GM20431 (cell line): ENCODE measurements around the gene NAIP.
"Not testable (repeated sequence)": the region's sequence is repeated elsewhere in the genome, so short reads cannot be mapped to it uniquely, and the experiment has no call there.

ENCODE experiments used
- in situ Hi-C: fragments of 300-500 bp; cut with MseI, MboI; formaldehyde crosslinking; loops from one replicate; pipeline ENCODE4 v1.15.0; 2020; ENCODE audit warnings: low sequenced_read_pairs; ENCODE audit not compliant: unreplicated experiment

Gene NAIP

DNA sequence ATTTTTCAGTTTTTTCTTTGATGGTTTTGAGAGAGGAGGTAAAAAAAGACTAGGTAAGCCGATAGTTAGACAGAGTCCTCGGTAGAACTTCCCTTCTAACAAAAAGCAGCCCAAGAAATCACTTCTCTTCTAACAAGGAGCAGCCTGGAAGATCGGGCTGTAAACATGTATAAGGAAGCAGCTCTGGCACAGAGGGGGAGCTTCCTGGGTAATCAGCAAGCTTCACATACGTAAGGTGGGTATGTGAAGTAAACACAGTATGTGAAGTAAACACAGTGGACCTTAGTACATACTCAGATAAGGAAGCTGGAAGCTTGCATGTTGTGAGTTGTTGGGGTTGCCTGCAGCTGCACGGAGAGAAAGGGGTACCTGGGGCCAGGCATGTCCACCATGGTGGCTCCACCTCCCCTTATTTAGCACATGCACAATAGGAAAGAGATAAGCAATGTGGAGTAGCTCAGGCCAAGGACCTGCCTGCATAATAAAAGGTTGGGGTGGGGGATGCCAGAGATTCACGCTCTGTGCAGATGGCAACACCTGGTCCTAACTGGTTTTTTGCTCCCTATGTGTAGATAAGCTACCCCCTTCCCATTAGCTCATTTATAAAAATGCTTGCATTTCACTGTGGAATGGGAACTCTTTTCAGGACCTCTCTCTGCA, 93.3 kb downstream of the NAIP start:
- in situ Hi-C loops, result not testable (repeated sequence)

GRCh38 chr5:70925211-70925562, 100.0 kb downstream of the NAIP start:
- in situ Hi-C loops, result not testable (repeated sequence)
